Stimulated activated CD8-positive, alpha-beta memory T cell treated with anti-CD3 and anti-CD28 coated beads, Interleukin-7, amount 100 ng/mL, for 24 hours (primary cell): ENCODE data around the gene TSPAN18.

Source experiments
- DNase-seq: peaks from one replicate; pipeline ENCODE4 v3.0.0-alpha.2; 2020; ENCODE audit warnings: low read depth

The TSPAN18 gene

GRCh38 chr11:44777209-44778194 is 50.7 kb downstream of the TSPAN18 start:
- DNase-seq = no peak

- DNase-seq = no peak
Observed at GRCh38 chr11:44778195-44779100, 51.7 kb downstream of the TSPAN18 start.

- DNase-seq = no peak
Observed at GRCh38 chr11:44779736-44780520, 53.2 kb downstream of the TSPAN18 start.

- DNase-seq = no peak
Observed at GRCh38 chr11:44780940-44781631, 54.3 kb downstream of the TSPAN18 start.

- DNase-seq = no peak
Observed at GRCh38 chr11:44781655-44782054, 54.9 kb downstream of the TSPAN18 start.

GRCh38 chr11:44782478-44782877 is 55.7 kb downstream of the TSPAN18 start:
- DNase-seq = no peak

DNA sequence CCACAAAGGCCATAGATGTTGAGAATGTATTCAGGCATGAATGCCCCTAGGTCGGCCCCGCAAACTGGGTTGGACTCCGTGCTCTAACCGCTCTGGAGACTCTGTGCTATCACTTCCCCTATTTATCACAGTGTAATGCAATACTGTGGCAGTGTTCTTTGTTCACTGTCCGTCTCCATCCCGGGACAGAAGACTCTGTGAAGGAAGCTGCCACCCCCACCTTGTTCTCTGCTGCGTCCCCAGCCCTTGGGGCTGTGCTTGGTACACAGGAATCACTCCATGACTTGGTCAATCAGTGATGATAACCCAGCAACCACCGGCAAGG is 57.6 kb downstream of the TSPAN18 start:
- no peak for DNase-seq

GRCh38 chr11:44784851-44785250 is 58.1 kb downstream of the TSPAN18 start:
- DNase-seq = no peak

DNA sequence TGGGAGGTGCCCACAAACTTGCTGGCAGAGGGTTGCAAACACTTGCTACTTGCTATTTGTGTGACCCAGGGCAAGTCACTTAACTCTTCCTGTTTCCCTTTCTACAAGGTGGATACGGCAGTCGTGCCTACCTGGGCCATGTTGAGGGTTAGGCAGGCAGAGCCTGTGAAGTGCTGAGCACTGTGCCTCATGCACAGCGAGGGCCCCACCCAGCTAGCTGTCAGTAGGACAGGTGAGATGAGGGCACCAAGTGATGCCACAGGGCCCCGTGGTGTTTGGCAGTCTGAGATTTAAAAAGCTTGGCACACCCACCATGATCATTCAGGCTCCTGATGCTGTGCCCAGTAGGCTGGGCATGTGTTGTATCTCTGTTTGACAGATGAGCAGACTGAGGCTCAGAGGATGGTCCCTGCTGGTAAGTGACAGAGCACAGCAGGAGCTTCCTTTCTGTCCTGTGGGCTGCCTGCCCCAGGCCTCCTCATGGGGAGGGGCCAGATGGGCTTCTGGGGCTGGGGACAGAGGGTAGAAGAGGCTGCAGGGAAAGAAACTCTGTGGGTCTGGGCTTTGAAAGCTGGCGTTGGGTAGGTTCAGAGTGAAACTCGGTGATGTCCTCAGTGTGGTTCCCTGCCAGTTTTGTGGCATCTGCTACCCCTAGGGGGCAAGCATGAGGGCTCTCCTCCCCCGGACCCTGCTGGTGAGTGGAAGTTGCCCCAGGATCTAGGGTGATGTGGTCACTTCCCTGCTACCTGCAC is 59.3 kb downstream of the TSPAN18 start:
- DNase-seq = no peak

GRCh38 chr11:44787070-44787469 is 60.3 kb downstream of the TSPAN18 start:
- DNase-seq = no peak

DNA sequence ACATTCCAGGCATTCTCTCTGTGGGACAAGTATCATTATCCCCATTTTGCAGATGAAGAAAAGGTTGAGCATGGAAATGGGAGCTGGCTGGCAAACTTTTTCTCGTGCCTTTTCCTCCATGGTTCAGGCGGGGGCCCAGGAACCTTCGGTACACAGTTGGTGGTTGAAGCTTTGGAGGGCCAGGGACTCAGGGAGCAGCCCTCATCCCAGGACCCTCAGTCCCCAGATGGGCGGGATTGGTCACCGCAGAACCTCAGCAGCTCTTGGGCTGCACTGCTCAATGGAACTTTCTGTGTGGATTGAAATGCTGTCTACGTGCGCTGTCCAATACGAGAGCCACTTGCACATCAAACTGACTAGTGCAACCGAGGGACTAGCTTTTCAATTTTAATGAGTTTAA is 61.2 kb downstream of the TSPAN18 start:
- DNase-seq = no peak

DNA sequence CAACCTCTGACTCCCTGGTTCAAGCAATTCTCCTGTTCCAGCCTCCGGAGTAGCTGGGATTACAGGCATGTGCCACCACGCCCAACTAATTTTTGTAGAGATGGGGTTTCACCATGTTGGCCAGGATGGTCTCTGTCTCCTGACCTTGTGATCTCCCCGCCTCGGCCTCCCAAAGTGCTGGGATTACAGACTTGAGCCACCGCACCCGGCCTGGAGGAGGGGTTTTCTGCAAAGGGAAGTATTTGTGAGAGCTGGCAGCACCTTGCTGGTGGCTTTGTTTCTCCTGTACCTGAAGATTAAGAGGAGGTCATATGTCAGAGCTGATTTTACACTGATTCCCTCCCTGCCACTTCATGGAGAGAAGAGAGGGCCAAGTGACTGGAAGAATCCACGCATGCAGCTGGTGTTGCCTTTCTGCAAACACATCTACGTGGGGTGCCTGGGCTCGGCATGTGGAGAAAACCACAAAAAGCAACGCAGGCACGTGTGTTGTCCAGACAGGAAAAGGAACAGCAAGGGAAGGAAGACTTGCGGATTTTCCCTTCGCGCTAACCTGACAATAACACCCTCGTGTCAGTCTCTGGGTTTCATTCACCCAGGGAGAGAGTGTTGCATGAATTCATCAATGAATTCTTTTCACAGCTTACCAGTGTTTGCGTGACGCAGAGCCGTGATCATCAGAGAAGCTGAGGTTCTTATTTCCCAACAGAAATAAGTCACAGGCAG is 61.9 kb downstream of the TSPAN18 start:
- DNase-seq = no peak

- DNase-seq = no peak
Observed at GRCh38 chr11:44789496-44789895, 62.7 kb downstream of the TSPAN18 start.

DNA sequence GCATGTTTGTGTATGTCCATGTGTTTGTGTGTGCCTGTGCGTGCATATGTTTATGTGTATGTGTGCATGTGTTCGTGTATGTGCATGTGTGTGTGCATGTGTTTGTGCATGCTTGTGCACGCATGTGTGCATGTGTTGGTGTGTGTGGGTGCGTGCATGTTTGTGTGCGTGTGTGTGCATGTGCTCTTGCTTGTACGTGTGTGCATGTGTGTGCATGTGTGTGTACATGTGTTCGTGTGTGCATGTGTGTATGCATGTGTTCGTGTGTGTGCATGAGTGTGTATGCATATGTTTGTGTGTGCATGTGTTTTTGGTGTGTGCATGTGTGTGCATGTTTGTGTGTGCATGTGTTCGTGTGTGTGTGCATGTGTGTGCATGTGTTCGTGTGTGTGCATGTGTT is 63.4 kb downstream of the TSPAN18 start:
- DNase-seq = no peak

GRCh38 chr11:44791316-44791925 is 64.7 kb downstream of the TSPAN18 start:
- DNase-seq = no peak

DNA sequence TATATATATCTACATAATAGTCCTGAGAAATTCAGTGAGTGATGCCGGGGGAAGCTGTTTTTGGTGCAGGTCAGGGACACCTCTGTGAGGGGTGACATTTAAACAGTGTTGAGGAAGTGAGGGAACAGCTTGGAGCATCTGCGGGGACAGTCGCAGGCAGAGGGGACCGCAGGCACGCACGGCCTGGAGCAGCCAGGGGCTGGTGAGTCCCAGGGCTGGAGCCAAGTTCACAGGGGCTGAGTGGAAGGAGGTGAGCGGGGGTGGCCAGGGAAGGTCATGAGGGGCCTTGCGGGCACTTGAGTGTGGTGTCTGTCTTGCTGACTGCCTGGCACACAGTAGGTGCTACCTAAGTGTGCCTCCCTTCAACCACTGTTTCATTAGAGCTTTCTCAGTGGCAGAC is 65.4 kb downstream of the TSPAN18 start:
- DNase-seq = no peak

DNA sequence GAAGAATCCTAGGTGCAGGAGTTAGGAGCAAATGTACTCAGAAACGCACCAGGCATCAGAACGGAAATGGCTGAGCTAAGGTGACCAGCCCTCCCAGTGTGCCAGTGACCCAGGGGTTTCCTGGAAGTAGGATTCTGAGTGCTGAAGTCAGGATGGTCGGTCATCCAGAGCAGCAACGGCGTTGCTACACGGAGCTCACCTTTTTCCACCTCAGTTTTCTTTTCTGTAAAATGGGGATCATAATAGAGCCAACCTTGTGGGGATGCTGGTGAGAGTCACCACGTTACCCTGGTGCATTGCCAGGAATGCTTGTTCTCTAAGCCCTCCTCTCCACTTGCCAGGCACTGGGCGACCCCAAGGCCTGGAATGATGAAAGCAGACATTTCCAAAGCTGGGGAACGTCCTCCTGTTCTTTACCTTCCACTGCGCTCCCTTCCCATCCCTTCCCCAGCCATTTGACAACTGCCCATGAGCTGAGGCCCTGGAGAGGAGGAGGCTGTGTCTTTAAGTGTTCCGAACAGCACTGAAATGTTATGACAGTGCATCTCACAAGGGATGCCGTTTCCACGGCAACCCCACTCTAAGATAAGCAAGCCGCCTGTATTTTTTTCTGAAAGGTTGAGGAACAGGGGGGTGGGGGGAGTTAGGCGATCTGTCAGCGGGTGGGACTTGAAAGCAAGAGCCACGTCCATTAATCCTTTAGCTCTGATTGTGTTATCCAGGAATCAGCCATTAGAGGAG is 66.8 kb downstream of the TSPAN18 start:
- no peak for DNase-seq

DNA sequence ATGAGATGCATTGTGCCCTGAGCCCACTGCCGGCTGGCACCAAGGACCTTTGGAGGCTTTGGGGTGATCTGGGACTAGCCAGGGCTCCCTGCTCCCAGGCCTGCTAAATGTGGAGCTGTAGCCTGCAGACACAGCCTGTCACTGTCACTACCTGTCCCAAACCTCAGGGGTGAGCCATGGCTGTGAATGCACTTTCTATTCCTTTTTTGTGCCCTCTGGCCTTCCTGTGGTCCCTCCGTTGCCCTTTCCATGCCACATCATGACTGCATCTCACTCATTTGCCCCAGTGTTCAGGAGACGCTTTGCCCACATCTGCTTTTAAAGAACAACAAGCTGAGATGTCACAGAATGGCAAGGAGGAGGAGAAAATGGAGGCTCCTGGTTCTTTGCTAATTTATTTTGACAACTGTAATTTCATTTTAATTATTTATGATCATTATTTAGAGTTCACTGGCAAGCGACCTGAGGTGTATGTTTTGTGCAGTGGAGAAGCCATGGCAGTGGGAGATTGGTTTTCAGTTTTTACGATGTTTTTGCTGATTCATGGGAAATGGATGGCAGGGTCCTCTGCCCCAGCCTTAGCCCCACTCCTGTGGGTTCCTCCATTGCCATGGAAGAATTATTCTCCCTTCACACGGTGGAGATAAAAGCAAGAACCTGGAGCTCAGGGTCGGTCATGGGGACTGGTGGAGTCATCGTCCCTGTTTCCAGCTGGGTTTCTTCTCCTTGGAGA is 69.2 kb downstream of the TSPAN18 start:
- DNase-seq = no peak
